ENCODE measurements around the gene KIF9.

DNA sequence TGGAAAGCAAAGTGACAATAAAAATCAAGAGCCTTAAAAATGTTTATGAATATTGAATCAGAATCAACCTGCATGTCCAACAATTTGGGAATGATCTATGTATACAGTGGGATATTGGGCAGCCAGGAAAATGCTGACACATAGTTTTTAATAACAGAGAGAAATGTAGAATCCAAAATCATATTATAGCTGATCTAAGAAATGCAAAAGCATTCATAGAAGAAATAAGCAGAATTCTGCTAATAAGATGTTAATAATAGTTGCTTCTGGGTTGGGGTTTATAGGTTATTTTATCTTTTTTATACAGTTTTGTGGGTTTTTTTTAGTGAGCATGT, 15.1 kb downstream of the KIF9 start:
- TF ChIP-seq, protein P1, sequence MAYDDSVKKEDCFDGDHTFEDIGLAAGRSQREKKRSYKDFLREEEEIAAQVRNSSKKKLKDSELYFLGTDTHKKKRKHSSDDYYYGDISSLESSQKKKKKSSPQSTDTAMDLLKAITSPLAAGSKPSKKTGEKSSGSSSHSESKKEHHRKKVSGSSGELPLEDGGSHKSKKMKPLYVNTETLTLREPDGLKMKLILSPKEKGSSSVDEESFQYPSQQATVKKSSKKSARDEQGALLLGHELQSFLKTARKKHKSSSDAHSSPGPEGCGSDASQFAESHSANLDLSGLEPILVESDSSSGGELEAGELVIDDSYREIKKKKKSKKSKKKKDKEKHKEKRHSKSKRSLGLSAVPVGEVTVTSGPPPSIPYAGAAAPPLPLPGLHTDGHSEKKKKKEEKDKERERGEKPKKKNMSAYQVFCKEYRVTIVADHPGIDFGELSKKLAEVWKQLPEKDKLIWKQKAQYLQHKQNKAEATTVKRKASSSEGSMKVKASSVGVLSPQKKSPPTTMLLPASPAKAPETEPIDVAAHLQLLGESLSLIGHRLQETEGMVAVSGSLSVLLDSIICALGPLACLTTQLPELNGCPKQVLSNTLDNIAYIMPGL (CRISPR knock-in tag; IDR thresholded peaks at IDR 0.05) = no peak
- TF ChIP-seq, protein P2, sequence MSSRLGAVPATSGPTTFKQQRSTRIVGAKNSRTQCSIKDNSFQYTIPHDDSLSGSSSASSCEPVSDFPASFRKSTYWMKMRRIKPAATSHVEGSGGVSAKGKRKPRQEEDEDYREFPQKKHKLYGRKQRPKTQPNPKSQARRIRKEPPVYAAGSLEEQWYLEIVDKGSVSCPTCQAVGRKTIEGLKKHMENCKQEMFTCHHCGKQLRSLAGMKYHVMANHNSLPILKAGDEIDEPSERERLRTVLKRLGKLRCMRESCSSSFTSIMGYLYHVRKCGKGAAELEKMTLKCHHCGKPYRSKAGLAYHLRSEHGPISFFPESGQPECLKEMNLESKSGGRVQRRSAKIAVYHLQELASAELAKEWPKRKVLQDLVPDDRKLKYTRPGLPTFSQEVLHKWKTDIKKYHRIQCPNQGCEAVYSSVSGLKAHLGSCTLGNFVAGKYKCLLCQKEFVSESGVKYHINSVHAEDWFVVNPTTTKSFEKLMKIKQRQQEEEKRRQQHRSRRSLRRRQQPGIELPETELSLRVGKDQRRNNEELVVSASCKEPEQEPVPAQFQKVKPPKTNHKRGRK (CRISPR knock-in tag; IDR thresholded peaks at IDR 0.05; ENCODE audit: borderline replicate concordance) = no peak
- no peak for TF ChIP-seq ESRRA (CRISPR knock-in tag; IDR thresholded peaks at IDR 0.05; ENCODE audit: borderline replicate concordance)
- TF ChIP-seq, protein P3, sequence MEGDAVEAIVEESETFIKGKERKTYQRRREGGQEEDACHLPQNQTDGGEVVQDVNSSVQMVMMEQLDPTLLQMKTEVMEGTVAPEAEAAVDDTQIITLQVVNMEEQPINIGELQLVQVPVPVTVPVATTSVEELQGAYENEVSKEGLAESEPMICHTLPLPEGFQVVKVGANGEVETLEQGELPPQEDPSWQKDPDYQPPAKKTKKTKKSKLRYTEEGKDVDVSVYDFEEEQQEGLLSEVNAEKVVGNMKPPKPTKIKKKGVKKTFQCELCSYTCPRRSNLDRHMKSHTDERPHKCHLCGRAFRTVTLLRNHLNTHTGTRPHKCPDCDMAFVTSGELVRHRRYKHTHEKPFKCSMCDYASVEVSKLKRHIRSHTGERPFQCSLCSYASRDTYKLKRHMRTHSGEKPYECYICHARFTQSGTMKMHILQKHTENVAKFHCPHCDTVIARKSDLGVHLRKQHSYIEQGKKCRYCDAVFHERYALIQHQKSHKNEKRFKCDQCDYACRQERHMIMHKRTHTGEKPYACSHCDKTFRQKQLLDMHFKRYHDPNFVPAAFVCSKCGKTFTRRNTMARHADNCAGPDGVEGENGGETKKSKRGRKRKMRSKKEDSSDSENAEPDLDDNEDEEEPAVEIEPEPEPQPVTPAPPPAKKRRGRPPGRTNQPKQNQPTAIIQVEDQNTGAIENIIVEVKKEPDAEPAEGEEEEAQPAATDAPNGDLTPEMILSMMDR (IDR thresholded peaks at IDR 0.05) = no peak
- no peak for TF ChIP-seq ZNF138 (CRISPR knock-in tag; conservative IDR thresholded peaks at IDR 0.05)
- TF ChIP-seq KAT7 (CRISPR knock-in tag; IDR thresholded peaks at IDR 0.05; ENCODE audit: borderline replicate concordance) = no peak
